GM12873 (cell line): ENCODE measurements around the gene TXNRD2.

Source experiments
- CTCF ChIP-seq: IDR thresholded peaks from 2 replicates; pipeline ENCODE4 v1.5.1; 2012; ENCODE audit warnings: low read depth, mild to moderate bottlenecking, moderate library complexity, low read length, control low read depth; ENCODE audit not compliant: insufficient read depth; ENCODE audit errors: missing control alignments

Gene TXNRD2

GRCh38 chr22:19826619-19826950 is 115.0 kb downstream of the TXNRD2 start:
- TF ChIP-seq CTCF: no peak

- no peak for TF ChIP-seq CTCF
Measured at GRCh38 chr22:19825904-19826618, 115.6 kb downstream of the TXNRD2 start.
